ENCODE results near the gene TTLL8.

TTLL8 gene

GRCh38 chr22:50016988-50017700 lies 41.0 kb downstream of the TTLL8 start:
- no peak for DNase-seq

- no peak for DNase-seq
These were observed 41.6 kb downstream of the TTLL8 start for GRCh38 chr22:50016308-50016987.

GRCh38 chr22:50015451-50016307 lies 42.4 kb downstream of the TTLL8 start:
- no peak for DNase-seq

GRCh38 chr22:50014655-50015401 lies 43.3 kb downstream of the TTLL8 start:
- DNase-seq, result no peak

- DNase-seq, result no peak
These were observed 44.0 kb downstream of the TTLL8 start for GRCh38 chr22:50014053-50014501.

GRCh38 chr22:50012211-50013181 lies 45.6 kb downstream of the TTLL8 start, which contains the start of gene IL17REL:
Gene IL17REL, minus strand, starts transcription at chr22:50012765. Its CDS starts 119 bp downstream, at chr22:50012646.
- DNase-seq, result no peak

GRCh38 chr22:50011447-50012210 lies 46.5 kb downstream of the TTLL8 start:
- DNase-seq, result no peak

- no peak for DNase-seq
These were observed 47.2 kb downstream of the TTLL8 start for GRCh38 chr22:50010676-50011446.

GRCh38 chr22:50009765-50010675 lies 48.1 kb downstream of the TTLL8 start:
- DNase-seq, result no peak

GRCh38 chr22:50009251-50009650 lies 48.8 kb downstream of the TTLL8 start:
- no peak for DNase-seq

- peak; percentile 1 for DNase-seq
These were observed 49.7 kb downstream of the TTLL8 start for GRCh38 chr22:50008151-50009040.

GRCh38 chr22:50007057-50007511 lies 51.0 kb downstream of the TTLL8 start:
- DNase-seq, result no peak

- DNase-seq, result no peak
These were observed 53.2 kb downstream of the TTLL8 start for GRCh38 chr22:50004918-50005317.

GRCh38 chr22:50002791-50003190 lies 55.3 kb downstream of the TTLL8 start:
- no peak for DNase-seq

- no peak for DNase-seq
These were observed 56.5 kb downstream of the TTLL8 start for GRCh38 chr22:50001388-50002231.

GRCh38 chr22:50000587-50001387 lies 57.3 kb downstream of the TTLL8 start:
- no peak for DNase-seq

Data from NCI-H187 treated with DMSO at 0.1 percent for 48 hours (cell line).